ENCODE results near the gene SCAF8. TPM values are rescaled to one million over a fixed set of nuclear protein-coding genes. Genes with fewer than 3 reads are reported as not detected.

SCAF8 gene
- total RNA-seq, 6 donors from 2014 or later, result 26.0 to 79.1 (median 37.2) TPM

DNA sequence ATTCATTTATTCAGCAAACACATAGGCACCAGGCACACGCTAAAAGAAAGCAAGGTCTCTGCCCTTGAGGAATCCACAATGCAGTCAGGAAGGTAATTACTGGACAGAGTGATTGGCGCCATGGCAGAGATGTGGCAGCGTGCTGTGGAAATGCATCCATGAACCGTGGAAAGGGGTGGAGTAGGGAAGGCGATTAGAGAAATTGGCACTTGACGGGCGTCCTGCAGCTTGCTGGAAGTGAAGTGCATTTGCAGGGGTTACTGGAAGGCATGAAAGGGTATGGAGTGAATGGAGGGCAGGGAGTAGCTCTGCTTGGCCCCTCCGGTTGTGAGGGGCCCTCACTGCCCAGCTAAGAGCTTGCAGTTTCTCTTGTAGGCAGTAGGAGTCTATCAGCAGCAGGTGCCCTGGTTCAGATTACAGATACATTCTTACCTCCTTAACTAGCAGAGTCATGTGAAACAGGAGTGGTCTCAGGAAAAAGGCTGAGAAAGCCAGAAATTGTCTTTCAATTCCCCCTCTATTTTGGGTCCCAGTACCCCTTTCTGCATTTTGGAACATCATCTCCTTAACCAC lies 139.4 kb downstream of the SCAF8 start:
- no peak overlapping the region for H3K4me3 ChIP-seq
- no peak overlapping the region for H3K27ac ChIP-seq
- H3K9me3 ChIP-seq, result no peaks in the 10 kb centered on the region
- TF ChIP-seq, protein P1, sequence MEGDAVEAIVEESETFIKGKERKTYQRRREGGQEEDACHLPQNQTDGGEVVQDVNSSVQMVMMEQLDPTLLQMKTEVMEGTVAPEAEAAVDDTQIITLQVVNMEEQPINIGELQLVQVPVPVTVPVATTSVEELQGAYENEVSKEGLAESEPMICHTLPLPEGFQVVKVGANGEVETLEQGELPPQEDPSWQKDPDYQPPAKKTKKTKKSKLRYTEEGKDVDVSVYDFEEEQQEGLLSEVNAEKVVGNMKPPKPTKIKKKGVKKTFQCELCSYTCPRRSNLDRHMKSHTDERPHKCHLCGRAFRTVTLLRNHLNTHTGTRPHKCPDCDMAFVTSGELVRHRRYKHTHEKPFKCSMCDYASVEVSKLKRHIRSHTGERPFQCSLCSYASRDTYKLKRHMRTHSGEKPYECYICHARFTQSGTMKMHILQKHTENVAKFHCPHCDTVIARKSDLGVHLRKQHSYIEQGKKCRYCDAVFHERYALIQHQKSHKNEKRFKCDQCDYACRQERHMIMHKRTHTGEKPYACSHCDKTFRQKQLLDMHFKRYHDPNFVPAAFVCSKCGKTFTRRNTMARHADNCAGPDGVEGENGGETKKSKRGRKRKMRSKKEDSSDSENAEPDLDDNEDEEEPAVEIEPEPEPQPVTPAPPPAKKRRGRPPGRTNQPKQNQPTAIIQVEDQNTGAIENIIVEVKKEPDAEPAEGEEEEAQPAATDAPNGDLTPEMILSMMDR (IDR thresholded peaks at IDR 0.05), result no peak
- TF ChIP-seq POLR2AphosphoS5 (IDR thresholded peaks at IDR 0.05) (no peak), POLR2A (IDR thresholded peaks at IDR 0.05) (no peak), EP300 (IDR thresholded peaks at IDR 0.05) (no peak)
- DNase-seq (no peak), ATAC-seq (ENCODE audit: low FRiP score in 2 of 2) (no peak)
- H3K4me1 ChIP-seq, result no peaks in the 10 kb centered on the region
- 89 to 91% methylated on average over 8 of the region's 8 CpGs for WGBS, 2 donors
- H3K27me3 ChIP-seq, result no peaks in the 10 kb centered on the region
- no peaks in the 10 kb centered on the region for H3K36me3 ChIP-seq

DNA sequence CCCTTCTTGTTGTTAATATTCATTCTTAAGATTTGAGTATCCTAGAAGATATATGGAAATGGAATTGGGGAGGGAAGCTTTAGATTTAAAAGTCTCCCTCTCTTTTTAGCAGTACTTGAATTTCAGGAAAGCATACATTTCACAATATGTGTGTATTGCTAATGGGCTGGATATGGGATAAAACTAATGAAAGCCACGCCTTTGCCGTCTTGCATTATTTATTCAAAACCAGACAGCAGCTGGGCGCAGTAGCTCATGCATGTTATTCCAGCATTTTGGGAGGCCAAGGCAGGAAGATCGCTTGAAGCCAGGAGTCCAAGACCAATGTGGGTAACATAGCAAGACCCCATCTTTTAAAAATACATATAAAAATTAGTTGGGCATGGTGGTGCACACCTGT lies 140.3 kb downstream of the SCAF8 start:
- Histone ChIP-seq H3K27me3 (no peaks in the 10 kb centered on the region), H3K4me3 (no peak overlapping the region), H3K27ac (no peak overlapping the region), H3K4me1 (no peaks in the 10 kb centered on the region), H3K36me3 (no peaks in the 10 kb centered on the region), H3K9me3 (no peaks in the 10 kb centered on the region)
- WGBS, 2 donors, result 93 to 97% methylated on average over 4 of the region's 4 CpGs
- DNase-seq (no peak), ATAC-seq (ENCODE audit: low FRiP score in 2 of 2) (no peak)
- no peak for TF ChIP-seq EP300 (IDR thresholded peaks at IDR 0.05)
- TF ChIP-seq, protein P1 (IDR thresholded peaks at IDR 0.05), result no peak
- TF ChIP-seq POLR2A (IDR thresholded peaks at IDR 0.05), result no peak
- TF ChIP-seq POLR2AphosphoS5 (IDR thresholded peaks at IDR 0.05), result no peak

GRCh38 chr6:154874773-154875592 lies 141.8 kb downstream of the SCAF8 start:
- no peak overlapping the region for H3K27ac ChIP-seq
- H3K9me3 ChIP-seq, result no peaks in the 10 kb centered on the region
- no peak for ATAC-seq (ENCODE audit: low FRiP score in 2 of 2)
- WGBS, 2 donors, result 73 to 89% methylated on average over 9 to 10 of the region's 10 CpGs
- DNase-seq, result no peak
- no peaks in the 10 kb centered on the region for H3K4me1 ChIP-seq
- H3K27me3 ChIP-seq, result no peaks in the 10 kb centered on the region
- H3K36me3 ChIP-seq, result no peaks in the 10 kb centered on the region
- TF ChIP-seq, protein P1 (IDR thresholded peaks at IDR 0.05), result no peak
- TF ChIP-seq EP300 (IDR thresholded peaks at IDR 0.05) (no peak), POLR2AphosphoS5 (IDR thresholded peaks at IDR 0.05) (no peak), POLR2A (IDR thresholded peaks at IDR 0.05) (no peak)
- no peak overlapping the region for H3K4me3 ChIP-seq

- H3K36me3 ChIP-seq, result no peaks in the 10 kb centered on the region
- H3K27ac ChIP-seq, result no peak overlapping the region
- H3K9me3 ChIP-seq, result no peaks in the 10 kb centered on the region
- ATAC-seq (ENCODE audit: low FRiP score in 2 of 2) (no peak), DNase-seq (no peak)
- H3K4me1 ChIP-seq, result no peaks in the 10 kb centered on the region
- TF ChIP-seq EP300 (IDR thresholded peaks at IDR 0.05) (no peak), POLR2AphosphoS5 (IDR thresholded peaks at IDR 0.05) (no peak), POLR2A (IDR thresholded peaks at IDR 0.05) (no peak)
- TF ChIP-seq, protein P1 (IDR thresholded peaks at IDR 0.05), result no peak
- no peaks in the 10 kb centered on the region for H3K27me3 ChIP-seq
- H3K4me3 ChIP-seq, result no peak overlapping the region
- 96 to 97% methylated on average over 3 of the region's 3 CpGs for WGBS, 2 donors
These were observed 143.5 kb downstream of the SCAF8 start for GRCh38 chr6:154876486-154877280.

All from upper lobe of left lung (tissue), 6 donors.